Mesothelial cell of epicardium (in vitro differentiated cells): ENCODE data around the gene PAK5. TPM values are rescaled to one million over a fixed set of nuclear protein-coding genes. Genes with fewer than 3 reads are reported as not detected.

Experiments
- DNase-seq, 2 experiments: peaks; one replicate each; pipeline ENCODE4 v3.0.0; 2021; ENCODE audit warnings: low spot score in 2 of 2; ENCODE audit not compliant: unreplicated experiment in 2 of 2
- H3K27ac Mint-ChIP-seq: 2 replicates; pipeline ENCODE4 v1.8.0; 2021; ENCODE audit warnings: mixed read lengths
- H3K27me3 Mint-ChIP-seq: 2 replicates; pipeline ENCODE4 v1.8.0; 2021; ENCODE audit warnings: low read depth, mixed read lengths
- H3K36me3 Mint-ChIP-seq: 2 replicates; pipeline ENCODE4 v1.8.0; 2021; ENCODE audit warnings: mixed read lengths
- H3K4me1 Mint-ChIP-seq: 2 replicates; pipeline ENCODE4 v1.8.0; 2021; ENCODE audit warnings: mixed read lengths
- H3K4me3 Mint-ChIP-seq: 2 replicates; pipeline ENCODE4 v1.8.0; 2021; ENCODE audit warnings: mild to moderate bottlenecking, moderate library complexity, mixed read lengths
- H3K9me3 Mint-ChIP-seq: 2 replicates; pipeline ENCODE4 v1.8.0; 2021; ENCODE audit warnings: mixed read lengths
- CTCF ChIP-seq: fragments of 200-600 bp; sonication (generic); IDR thresholded peaks from one replicate; pipeline ENCODE4 v1.5.0; 2021; ENCODE audit warnings: antibody characterized with exemption; ENCODE audit not compliant: unreplicated experiment
- total RNA-seq: library from RNA; stranded (reverse); gene quantifications from 3 replicates; pipeline ENCODE4 v1.2.1, GENCODE V29; 2021

PAK5 gene
- total RNA-seq, 1 donor from 2014 or later = 0.54 TPM

GRCh38 chr20:9627219-9627618 is 211.7 kb downstream of the PAK5 start:
- H3K4me1 Mint-ChIP-seq = no peaks in the 10 kb centered on the region

GRCh38 chr20:9626357-9626756 is 212.5 kb downstream of the PAK5 start:
- H3K27me3 Mint-ChIP-seq = peaks cover 32% of the 10 kb centered on the region
- TF ChIP-seq CTCF = no peak
- H3K9me3 Mint-ChIP-seq = peaks cover 12% of the 10 kb centered on the region
- DNase-seq = no peak
- no peak overlapping the region for H3K4me3 Mint-ChIP-seq
- H3K36me3 Mint-ChIP-seq = no peaks in the 10 kb centered on the region
- no peaks in the 10 kb centered on the region for H3K4me1 Mint-ChIP-seq
- H3K27ac Mint-ChIP-seq = no peak overlapping the region

More at GRCh38 chr20:9627219-9627618, 211.7 kb downstream of the PAK5 start:
- H3K9me3 Mint-ChIP-seq = peaks cover 12% of the 10 kb centered on the region
- H3K36me3 Mint-ChIP-seq = no peaks in the 10 kb centered on the region
- no peak overlapping the region for H3K27ac Mint-ChIP-seq
- no peak for DNase-seq
- no peak overlapping the region for H3K4me3 Mint-ChIP-seq
- H3K27me3 Mint-ChIP-seq = peaks cover 36% of the 10 kb centered on the region
- TF ChIP-seq CTCF = no peak

GRCh38 chr20:9617940-9618339 is 220.9 kb downstream of the PAK5 start:
- TF ChIP-seq CTCF = no peak
- Mint-ChIP-seq H3K9me3 (peaks cover 12% of the 10 kb centered on the region), H3K4me3 (no peak overlapping the region), H3K36me3 (no peaks in the 10 kb centered on the region), H3K27ac (no peak overlapping the region), H3K4me1 (no peaks in the 10 kb centered on the region), H3K27me3 (peaks cover 14% of the 10 kb centered on the region)
- no peak for DNase-seq

- Mint-ChIP-seq H3K4me1 (no peaks in the 10 kb centered on the region), H3K27ac (no peak overlapping the region), H3K9me3 (peaks cover 15% of the 10 kb centered on the region), H3K4me3 (no peak overlapping the region), H3K36me3 (no peaks in the 10 kb centered on the region), H3K27me3 (peaks cover 9% of the 10 kb centered on the region)
- peak; percentile 93 for TF ChIP-seq CTCF
- DNase-seq = peak; percentile 40 to 66
These were observed 221.9 kb downstream of the PAK5 start for GRCh38 chr20:9616833-9617461.

GRCh38 chr20:9616455-9616805 is 222.4 kb downstream of the PAK5 start:
- no peak overlapping the region for H3K4me3 Mint-ChIP-seq
- peaks cover 15% of the 10 kb centered on the region for H3K9me3 Mint-ChIP-seq
- no peak for TF ChIP-seq CTCF
- DNase-seq = no peak
- no peaks in the 10 kb centered on the region for H3K36me3 Mint-ChIP-seq
- H3K4me1 Mint-ChIP-seq = no peaks in the 10 kb centered on the region
- H3K27me3 Mint-ChIP-seq = peaks cover 9% of the 10 kb centered on the region
- no peak overlapping the region for H3K27ac Mint-ChIP-seq
